ENCODE data around the gene HDAC4. TPM values are rescaled to one million over a fixed set of nuclear protein-coding genes. Genes with fewer than 3 reads are reported as not detected.

Gene HDAC4
- total and polyA plus RNA-seq, 10 of the 15 experiments (the other 5 are each of a cell fraction or from before 2014, with no cell fraction given): 0.22 to 15.7 (median 4.8) TPM

GRCh38 chr2:239044336-239044735 is 356.5 kb downstream of the HDAC4 start:
- Histone ChIP-seq H3K79me2 (ENCODE audit: control insufficient read depth, insufficient read depth, low read length) (no peaks in the 10 kb centered on the region), H3K4me3 (no peak overlapping the region), H2AFZ (ENCODE audit: control insufficient read depth, low read depth, low read length) (no peak overlapping the region), H4K20me1 (ENCODE audit: control insufficient read depth, insufficient read depth) (no peaks in the 10 kb centered on the region), H3K27ac (ENCODE audit: control insufficient read depth, insufficient read depth) (no peak overlapping the region), H3K9ac (ENCODE audit: control insufficient read depth, insufficient read depth, low read length) (no peak overlapping the region), H3K4me2 (ENCODE audit: control insufficient read depth, insufficient read depth) (no peak overlapping the region), H3K9me3 (replicated peaks; ENCODE audit: control insufficient read depth, insufficient read depth, low read length) (no peaks in the 10 kb centered on the region), H3K36me3 (ENCODE audit: control insufficient read depth in 2 of 2, insufficient read depth in 2 of 2, low read length in 1 of 2) (no peaks in the 10 kb centered on the region), H3K27me3 (replicated peaks in 1 of 2; ENCODE audit: control insufficient read depth in 2 of 2, insufficient read depth in 2 of 2, low read length in 1 of 2) (no peaks in the 10 kb centered on the region), H3K4me1 (ENCODE audit: control insufficient read depth, insufficient read depth, low read length) (no peaks in the 10 kb centered on the region)
- no peak for ATAC-seq
- CTCF ChIA-PET: no interaction called here
- SMC1A ChIA-PET (ENCODE audit: uncharacterized antibody, unreplicated experiment): no interaction called here
- RAD21 ChIA-PET (ENCODE audit: unreplicated experiment): no interaction called here
- intact Hi-C loops (cut with micrococcal nuclease; ENCODE audit: unreplicated experiment) (no loop called here), in situ Hi-C loops (cut with MboI) (no loop called here)
- no peak for DNase-seq (ENCODE audit: low read depth, low spot score)
- BruUV-seq (replicated peaks): no TSS peak
- 30% methylated on average over 9 of the region's 9 CpGs for WGBS (ENCODE audit: insufficient coverage, insufficient replicate concordance, low lambda C conversion rate, missing lambda C conversion rate)
- no peak for TF ChIP-seq RCOR1 (conservative IDR thresholded peaks at IDR 0.05; ENCODE audit: low read depth, low read length)
- no peak for TF ChIP-seq CEBPB (IDR thresholded peaks at IDR 0.05; ENCODE audit: borderline replicate concordance in 1 of 2, low read depth in 2 of 2, low read length in 2 of 2)
- no peak for TF ChIP-seq SIN3A (IDR thresholded peaks at IDR 0.05; ENCODE audit: low read depth, low read length)
- no peak for TF ChIP-seq NFYB (IDR thresholded peaks at IDR 0.05; ENCODE audit: insufficient read depth, low read depth, low read length)
- TF ChIP-seq EED (IDR thresholded peaks at IDR 0.05; ENCODE audit: low read depth): no peak
- TF ChIP-seq RAD51 (IDR thresholded peaks at IDR 0.05): no peak
- TF ChIP-seq JUNB (IDR thresholded peaks at IDR 0.05): no peak
- no peak for TF ChIP-seq RAD21 (IDR thresholded peaks at IDR 0.05; ENCODE audit: insufficient read depth, low read depth, low read length)
- TF ChIP-seq KDM1A (IDR thresholded peaks at IDR 0.05; ENCODE audit: borderline replicate concordance): no peak
- FAIRE-seq: no peak
- POLR2A ChIA-PET: no interaction called here

GRCh38 chr2:239043326-239043725 is 357.5 kb downstream of the HDAC4 start:
- CTCF ChIA-PET: no interaction called here
- no peaks in the 10 kb centered on the region for H3K79me2 ChIP-seq (ENCODE audit: control insufficient read depth, insufficient read depth, low read length)
- no peak for ATAC-seq
- BruUV-seq (replicated peaks): no TSS peak
- no peaks in the 10 kb centered on the region for H3K4me1 ChIP-seq (ENCODE audit: control insufficient read depth, insufficient read depth, low read length)
- FAIRE-seq: no peak
- DNase-seq (ENCODE audit: low read depth, low spot score): no peak
- no peak for TF ChIP-seq SP1 (IDR thresholded peaks at IDR 0.05; ENCODE audit: low read depth, low read length)
- TF ChIP-seq JUND (IDR thresholded peaks at IDR 0.05; ENCODE audit: low read depth, low read length): no peak
- TF ChIP-seq MXI1 (IDR thresholded peaks at IDR 0.05; ENCODE audit: low read depth, low read length): no peak
- no peak for TF ChIP-seq HCFC1 (IDR thresholded peaks at IDR 0.05; ENCODE audit: low read length)
- no peak for TF ChIP-seq SMAD1 (IDR thresholded peaks at IDR 0.05; ENCODE audit: low read depth, partially characterized antibody)
- no peak for TF ChIP-seq USF1 (IDR thresholded peaks at IDR 0.05; ENCODE audit: borderline replicate concordance, extremely low read length, insufficient read depth, low read depth, low read length)
- TF ChIP-seq RCOR1 (conservative IDR thresholded peaks at IDR 0.05; ENCODE audit: low read depth, low read length): no peak
- no peak for TF ChIP-seq IKZF2 (IDR thresholded peaks at IDR 0.05)
- TF ChIP-seq DPF2 (IDR thresholded peaks at IDR 0.05): no peak
- TF ChIP-seq MYC (IDR thresholded peaks at IDR 0.05; ENCODE audit: insufficient read depth, insufficient read length, insufficient replicate concordance, low read length, severe bottlenecking): no peak
- no peak for TF ChIP-seq MTA2 (IDR thresholded peaks at IDR 0.05; ENCODE audit: low read depth)
- TF ChIP-seq NR2C2 (IDR thresholded peaks at IDR 0.05; ENCODE audit: borderline replicate concordance, control insufficient read depth, insufficient read length, low read depth): no peak
- H2AFZ ChIP-seq (ENCODE audit: control insufficient read depth, low read depth, low read length): no peak overlapping the region
- WGBS (ENCODE audit: insufficient coverage, insufficient replicate concordance, low lambda C conversion rate, missing lambda C conversion rate): 77% methylated on average over 12 of the region's 12 CpGs
- RAD21 ChIA-PET (ENCODE audit: unreplicated experiment): no interaction called here
- in situ Hi-C loops (cut with MboI) (no loop called here), intact Hi-C loops (cut with micrococcal nuclease; ENCODE audit: unreplicated experiment) (no loop called here)
- no peak overlapping the region for H3K4me2 ChIP-seq (ENCODE audit: control insufficient read depth, insufficient read depth)
- H3K36me3 ChIP-seq (ENCODE audit: control insufficient read depth in 2 of 2, insufficient read depth in 2 of 2, low read length in 1 of 2): no peaks in the 10 kb centered on the region
- H3K4me3 ChIP-seq: no peak overlapping the region
- H4K20me1 ChIP-seq (ENCODE audit: control insufficient read depth, insufficient read depth): no peaks in the 10 kb centered on the region
- no peaks in the 10 kb centered on the region for H3K27me3 ChIP-seq (replicated peaks in 1 of 2; ENCODE audit: control insufficient read depth in 2 of 2, insufficient read depth in 2 of 2, low read length in 1 of 2)
- no peaks in the 10 kb centered on the region for H3K9me3 ChIP-seq (replicated peaks; ENCODE audit: control insufficient read depth, insufficient read depth, low read length)
- no peak overlapping the region for H3K27ac ChIP-seq (ENCODE audit: control insufficient read depth, insufficient read depth)
- no peak overlapping the region for H3K9ac ChIP-seq (ENCODE audit: control insufficient read depth, insufficient read depth, low read length)
- SMC1A ChIA-PET (ENCODE audit: uncharacterized antibody, unreplicated experiment): interaction anchor here (1.5 kb wide), 1 partner anchor 10 kb away, joined by 3 read pairs; no protein-coding TSS in a partner anchor
- POLR2A ChIA-PET: no interaction called here

Measured in GM12878 (cell line).